ENCODE measurements around the gene OPN1MW.
"Not testable (repeated sequence)": the region's sequence is repeated elsewhere in the genome, so short reads cannot be mapped to it uniquely, and the experiment has no call there.

The OPN1MW gene

DNA sequence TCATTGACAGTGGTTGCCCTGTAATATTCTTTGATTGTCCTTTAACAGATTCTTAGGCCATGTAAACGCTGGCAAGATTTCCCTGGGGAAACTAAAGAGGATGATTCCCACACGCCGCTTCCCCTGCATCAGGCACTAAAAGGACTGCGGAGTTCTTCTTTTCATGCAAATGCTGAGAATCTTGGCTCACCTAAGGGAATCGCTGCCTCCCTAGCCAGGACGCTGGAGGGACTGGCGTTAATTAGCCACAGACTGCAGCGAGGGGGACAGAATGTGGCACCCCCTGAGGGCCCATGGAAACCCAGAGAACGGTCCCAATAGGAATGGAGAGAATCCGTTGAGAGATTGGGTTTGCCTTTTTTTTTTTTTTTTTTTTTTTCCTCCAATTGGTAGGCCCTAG lies 29.1 kb downstream of the OPN1MW start:
- not testable (repeated sequence) for DNase-seq

DNA sequence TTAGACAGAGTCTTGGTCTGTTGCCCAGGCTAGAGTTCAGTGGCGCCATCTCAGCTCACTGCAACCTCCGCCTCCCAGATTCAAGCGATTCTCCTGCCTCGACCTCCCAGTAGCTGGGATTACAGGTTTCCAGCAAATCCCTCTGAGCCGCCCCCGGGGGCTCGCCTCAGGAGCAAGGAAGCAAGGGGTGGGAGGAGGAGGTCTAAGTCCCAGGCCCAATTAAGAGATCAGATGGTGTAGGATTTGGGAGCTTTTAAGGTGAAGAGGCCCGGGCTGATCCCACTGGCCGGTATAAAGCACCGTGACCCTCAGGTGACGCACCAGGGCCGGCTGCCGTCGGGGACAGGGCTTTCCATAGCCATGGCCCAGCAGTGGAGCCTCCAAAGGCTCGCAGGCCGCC lies 37.1 kb downstream of the OPN1MW start, which contains the start of gene OPN1MW2:
TSS of gene OPN1MW2 (plus strand) at position 301 of the 400 bp plus-strand sequence. CDS start at position 361, 60 bp downstream.
- not testable (repeated sequence) for DNase-seq

DNA sequence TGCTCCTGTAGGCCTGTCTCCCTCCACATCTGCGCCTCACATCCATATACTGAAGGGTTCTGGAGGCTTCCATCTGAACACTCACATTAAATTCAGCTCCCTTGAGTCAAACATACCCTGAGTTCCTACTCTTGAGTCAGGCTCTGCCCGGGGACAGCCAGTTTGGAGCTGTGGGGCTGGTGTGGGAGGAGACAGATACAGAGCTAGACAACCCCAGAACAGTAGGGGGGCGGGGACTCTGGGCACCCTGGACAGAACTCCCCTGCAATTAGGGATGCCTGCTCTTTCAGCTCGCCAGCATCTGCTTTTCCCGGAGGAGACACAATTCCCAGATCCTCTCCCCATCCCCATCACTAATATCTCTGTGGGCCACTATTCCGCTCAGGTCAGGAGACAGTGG lies 42.9 kb downstream of the OPN1MW start:
- DNase-seq, result not testable (repeated sequence)

DNA sequence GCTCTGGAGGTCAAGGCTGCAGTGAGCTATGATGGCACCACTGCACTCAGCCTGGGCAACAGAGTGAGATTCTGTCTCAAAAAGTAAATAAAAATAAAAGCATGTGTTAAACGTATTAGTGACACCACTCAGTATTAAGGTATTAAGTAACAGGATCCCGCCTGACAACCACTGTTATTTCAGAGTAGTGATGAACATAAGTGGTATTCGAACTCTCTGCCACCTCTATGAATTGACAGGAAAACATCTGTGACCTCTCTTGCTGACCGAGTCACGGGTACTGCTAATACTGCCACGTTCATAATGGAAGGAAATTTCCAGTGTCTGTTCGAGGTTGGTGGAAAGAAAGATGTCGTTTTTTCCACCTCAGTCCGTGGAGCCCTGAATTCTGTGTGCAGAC lies 44.3 kb downstream of the OPN1MW start:
- not testable (repeated sequence) for DNase-seq

DNA sequence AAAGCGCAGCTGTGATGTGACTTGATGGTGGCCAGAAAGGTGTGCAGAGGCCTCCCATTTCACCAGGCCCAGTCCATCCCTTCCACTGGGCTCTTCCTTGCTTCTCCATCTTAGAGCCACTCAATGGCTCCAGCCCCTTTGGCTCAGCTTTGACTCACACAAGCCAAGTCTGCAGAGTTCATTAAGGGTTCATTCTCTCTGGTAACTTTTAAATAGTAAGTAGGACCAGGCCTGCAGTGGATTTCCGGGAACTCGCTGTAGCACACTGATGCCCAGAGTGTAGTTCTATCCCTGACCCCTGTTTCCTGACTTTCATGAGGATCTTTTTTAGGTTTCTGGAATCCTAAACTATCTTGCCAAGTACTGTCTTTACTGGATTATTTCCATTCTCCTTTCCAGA lies 49.0 kb downstream of the OPN1MW start:
- DNase-seq, result not testable (repeated sequence)

DNA sequence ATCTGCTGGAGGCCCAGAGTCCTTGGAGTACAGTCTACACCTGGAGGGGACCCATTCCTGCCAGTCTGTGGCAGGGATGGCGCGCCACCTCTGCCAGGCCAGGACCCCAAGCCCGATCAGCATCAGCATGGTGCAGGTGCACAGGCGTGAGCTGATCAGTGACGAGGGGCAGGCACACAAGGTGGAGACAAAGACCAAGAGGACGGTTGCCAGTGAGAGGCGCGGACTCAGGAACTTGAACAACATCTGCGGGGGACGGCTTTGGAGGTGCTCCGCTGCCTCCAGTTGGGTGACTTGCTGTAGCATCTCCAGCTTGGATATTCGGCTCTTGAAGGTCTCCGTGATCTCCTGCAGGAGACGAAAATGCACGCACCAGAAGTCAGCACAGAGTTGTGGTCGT lies 51.2 kb downstream of the OPN1MW start:
- not testable (repeated sequence) for DNase-seq

DNA sequence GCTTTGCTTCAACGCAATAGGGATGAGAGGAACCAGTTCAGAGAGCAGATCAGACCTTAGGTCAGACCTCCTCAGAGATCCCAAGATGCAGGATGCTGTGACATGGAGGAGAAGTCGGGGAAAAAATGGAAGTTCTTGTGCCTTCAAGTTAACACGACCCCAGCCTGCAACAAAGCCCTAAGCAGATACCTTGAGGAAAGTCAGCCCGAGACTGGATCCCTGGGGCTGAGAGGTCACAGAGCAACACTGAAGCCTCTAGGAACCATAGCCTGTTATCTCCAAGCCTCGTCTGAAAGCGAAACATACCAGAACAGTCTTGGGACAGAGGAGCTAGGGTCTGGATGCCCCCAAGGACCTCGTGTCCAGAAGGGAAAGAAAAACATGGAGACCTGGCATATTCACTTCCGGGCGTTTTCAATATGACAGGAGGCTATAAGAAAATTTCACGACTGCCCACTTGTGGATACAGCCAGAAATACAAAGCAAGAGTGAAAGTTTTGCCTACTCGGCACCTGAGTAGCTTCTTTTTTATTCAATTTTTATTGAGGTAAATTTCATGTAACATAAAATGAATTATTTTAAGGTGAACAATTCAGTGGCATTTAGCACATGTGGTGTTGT lies 56.7 kb downstream of the OPN1MW start:
- not testable (repeated sequence) for DNase-seq

DNA sequence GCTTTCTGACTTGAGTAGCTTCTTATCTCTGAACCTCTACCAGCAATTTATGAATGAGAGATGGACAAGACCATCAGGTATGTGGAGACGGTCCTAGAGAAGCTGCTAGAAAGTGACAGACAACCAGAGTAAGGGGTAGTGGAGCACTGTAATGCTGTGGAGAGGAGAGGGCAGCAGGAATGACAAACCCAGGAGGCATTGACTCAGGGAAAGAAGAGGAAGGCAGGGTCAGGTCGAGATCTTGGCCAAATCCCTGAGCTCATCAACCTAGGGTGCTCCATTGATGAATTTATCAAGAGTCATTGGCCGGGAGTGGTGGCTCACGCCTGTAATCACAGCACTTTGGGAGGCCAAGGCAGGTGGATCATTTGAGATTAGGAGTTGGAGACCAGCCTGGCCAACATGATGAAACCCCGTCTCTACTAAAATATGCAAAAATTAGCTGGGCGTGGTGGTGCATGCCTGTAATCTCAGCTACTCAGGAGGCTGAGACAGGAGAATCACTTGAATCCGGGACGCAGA lies 57.6 kb downstream of the OPN1MW start:
- DNase-seq, result not testable (repeated sequence)

Data from MV-4-11 (cell line).